Peyer's patch (tissue), 4 donors: ENCODE data around the gene FAM120A.

Experiments
- POLR2A ChIP-seq, 2 donors: fragments of 450-650 bp; IDR thresholded peaks; one replicate each; pipeline ENCODE4 v1.5.1; 2017; ENCODE audit warnings: antibody characterized with exemption in 2 of 2, mild to moderate bottlenecking in 2 of 2, moderate library complexity in 2 of 2
- TF ChIP-seq, protein P1 (sequence below), 6 experiments: fragments of 450-650 bp in 4 of 6; fragments of 200-600 bp in 2 of 6; sonication (generic) in 1 of 6; IDR thresholded peaks; one replicate each; pipeline ENCODE4 v1.5.1; 2017 to 2019; ENCODE audit warnings: antibody characterized with exemption in 6 of 6, mild to moderate bottlenecking in 3 of 6, moderate library complexity in 1 of 6

DNA sequence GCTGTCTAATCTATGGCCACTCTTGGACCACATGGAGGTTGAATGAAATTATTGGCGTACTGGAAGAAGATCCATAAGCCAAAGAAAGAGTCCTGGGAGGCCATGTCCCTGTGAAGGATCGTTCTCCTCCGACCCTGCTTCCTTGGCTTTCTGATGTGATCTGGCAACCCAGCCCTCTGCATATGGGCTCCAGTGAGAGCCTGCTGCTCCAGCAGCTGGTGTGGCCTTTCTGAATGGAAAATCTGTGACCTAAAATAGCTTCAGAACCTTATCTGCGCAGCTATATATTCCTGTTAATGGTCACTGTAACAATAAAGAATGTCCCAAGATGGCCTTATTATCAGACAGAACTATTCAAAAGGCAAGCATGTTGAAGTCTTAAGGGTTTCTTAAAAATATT, 84.7 kb downstream of the FAM120A start:
- TF ChIP-seq, protein P1, sequence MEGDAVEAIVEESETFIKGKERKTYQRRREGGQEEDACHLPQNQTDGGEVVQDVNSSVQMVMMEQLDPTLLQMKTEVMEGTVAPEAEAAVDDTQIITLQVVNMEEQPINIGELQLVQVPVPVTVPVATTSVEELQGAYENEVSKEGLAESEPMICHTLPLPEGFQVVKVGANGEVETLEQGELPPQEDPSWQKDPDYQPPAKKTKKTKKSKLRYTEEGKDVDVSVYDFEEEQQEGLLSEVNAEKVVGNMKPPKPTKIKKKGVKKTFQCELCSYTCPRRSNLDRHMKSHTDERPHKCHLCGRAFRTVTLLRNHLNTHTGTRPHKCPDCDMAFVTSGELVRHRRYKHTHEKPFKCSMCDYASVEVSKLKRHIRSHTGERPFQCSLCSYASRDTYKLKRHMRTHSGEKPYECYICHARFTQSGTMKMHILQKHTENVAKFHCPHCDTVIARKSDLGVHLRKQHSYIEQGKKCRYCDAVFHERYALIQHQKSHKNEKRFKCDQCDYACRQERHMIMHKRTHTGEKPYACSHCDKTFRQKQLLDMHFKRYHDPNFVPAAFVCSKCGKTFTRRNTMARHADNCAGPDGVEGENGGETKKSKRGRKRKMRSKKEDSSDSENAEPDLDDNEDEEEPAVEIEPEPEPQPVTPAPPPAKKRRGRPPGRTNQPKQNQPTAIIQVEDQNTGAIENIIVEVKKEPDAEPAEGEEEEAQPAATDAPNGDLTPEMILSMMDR (IDR thresholded peaks at IDR 0.05), result no peak
- TF ChIP-seq POLR2A (IDR thresholded peaks at IDR 0.05), result no peak
